HG03342 (cell line): ENCODE data around the gene PCYT2.

Source experiments
- ATAC-seq: cut with Tn5 transposase; IDR thresholded peaks from one replicate; pipeline ENCODE4 v1.9.1; 2021; ENCODE audit warnings: mild to moderate bottlenecking, moderate library complexity; ENCODE audit not compliant: unreplicated experiment

Gene PCYT2

DNA sequence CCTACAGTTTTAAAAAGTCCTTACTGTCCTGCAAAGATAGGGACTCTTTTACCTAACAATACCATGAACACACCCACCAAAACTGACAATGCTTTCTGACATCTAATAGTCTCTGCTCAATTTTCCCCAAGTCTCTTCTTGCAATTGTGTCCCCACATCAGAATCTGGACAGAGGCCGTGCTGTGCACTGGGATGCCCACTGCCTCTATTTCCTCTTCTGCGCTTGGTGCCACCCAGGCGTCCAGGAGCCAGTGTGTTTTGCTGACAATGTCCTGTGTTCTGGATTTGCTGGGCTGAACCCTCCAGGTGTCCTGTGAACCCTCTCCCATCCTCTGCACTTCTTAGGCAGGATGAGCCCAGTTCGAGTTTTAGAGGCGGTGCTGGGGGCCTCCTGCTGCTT lies 33.6 kb downstream of the PCYT2 start:
- no peak for ATAC-seq

DNA sequence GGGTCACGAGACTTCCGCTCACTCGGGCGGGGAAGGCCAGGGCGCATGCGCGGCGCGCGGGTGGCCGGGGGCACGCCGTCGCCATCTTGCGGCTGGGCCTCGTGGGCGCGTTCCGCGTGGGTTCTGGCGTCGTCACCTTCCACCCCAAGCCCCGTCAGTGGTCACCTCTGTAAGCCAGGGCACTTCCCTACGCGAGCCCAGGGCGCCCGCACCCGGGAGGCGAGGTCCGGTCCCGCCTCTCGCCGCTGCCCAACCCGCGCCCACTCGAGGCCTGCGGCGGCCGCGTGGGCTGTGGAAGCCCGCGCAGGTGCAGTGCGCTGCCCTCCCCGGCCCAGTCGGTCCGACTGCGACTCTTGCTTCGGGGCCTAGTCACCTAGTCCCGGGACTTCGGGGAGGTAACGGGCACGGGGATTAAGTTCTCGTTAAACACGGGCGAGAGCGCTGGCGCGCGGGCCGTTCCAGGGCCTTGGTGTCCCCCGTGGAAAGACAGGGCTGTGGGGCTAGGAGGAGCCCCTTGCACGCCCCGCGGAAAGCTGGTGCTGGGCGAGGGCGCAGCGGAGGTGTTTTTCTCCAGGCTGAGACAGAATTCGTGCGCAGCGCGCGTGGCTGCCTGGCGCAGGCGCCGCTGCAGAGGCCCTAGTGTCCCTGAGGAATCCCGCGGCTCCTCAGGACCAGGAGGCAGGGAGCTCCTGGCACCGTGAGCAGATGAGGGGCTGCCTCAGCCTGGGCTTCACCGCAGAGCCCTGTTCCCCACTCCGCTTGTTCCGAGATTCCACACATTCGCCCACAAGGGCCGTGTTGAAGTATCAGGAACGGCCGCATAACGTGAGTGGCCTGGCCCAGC lies 39.6 kb downstream of the PCYT2 start:
- ATAC-seq = no peak

DNA sequence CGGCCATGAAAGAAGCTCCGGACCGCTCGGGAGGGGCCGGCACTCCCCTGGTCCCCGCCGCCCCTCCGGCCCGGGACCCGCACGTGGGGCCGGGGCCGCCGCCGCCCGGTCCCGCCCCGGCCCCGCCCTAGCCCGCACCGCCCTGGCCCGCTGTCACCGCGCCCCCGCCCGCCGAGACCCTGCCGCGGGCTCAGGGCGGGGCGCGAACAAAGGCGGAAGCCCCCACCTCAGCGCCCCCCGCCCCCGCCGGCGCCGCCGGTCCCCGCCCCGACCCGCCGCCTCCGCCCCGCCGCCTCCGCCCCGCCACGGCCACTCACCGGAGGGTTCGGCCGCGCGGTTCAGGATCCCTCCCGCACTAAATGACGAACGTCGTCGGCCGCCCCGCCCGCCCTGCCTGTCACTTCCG lies 40.2 kb downstream of the PCYT2 start, which contains the start of gene ARHGDIA:
ARHGDIA (minus strand) TSS at position 357 of the 406 bp plus-strand sequence. CDS start 1,407 bp downstream, outside the sequence.
- ATAC-seq = no peak

GRCh38 chr17:81870131-81870980 lies 40.8 kb downstream of the PCYT2 start:
- no peak for ATAC-seq

DNA sequence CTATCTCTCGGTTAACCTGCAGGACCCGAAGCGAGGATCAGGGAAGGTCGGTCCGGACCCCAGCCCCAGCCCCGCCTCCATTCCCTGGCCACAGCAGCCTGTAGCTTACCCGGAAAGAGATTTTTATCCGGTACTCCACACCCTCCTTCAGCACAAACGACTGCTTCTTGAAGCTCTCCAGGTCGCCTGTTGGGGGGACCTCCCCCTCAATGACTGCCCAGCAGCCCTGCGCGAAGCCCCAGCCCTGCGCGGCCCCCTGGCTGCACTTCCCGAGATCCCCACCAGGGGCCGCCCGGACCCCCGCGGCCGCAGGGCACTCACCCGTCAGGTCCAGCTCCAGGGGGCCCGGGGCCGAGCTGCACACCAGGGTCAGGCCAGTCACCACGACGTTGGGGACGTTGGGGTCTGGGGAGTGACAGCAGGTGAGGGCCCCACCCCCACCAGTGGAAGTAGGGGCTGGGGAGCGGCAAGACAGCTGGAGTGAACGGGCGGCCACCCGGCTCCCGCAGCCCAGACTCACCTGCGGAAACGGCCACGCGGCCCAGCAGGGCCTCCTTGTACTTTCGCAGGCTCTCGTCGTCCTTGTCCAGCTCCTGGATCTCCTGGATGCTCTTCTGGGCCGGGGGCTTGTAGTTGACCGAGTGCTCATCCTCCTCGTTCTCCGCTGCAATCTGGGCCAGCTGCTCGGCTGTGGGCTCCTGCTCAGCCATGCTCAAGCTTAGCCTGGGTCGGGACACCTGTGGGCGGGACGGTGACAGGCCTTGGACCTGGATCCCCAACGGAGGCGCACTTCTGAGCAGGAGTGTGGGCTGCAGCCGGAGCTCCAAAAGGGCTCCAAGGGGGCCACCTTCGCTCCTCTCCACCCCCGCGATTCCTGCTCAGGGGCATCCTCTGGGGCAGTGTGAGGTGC lies 41.7 kb downstream of the PCYT2 start:
- no peak for ATAC-seq

DNA sequence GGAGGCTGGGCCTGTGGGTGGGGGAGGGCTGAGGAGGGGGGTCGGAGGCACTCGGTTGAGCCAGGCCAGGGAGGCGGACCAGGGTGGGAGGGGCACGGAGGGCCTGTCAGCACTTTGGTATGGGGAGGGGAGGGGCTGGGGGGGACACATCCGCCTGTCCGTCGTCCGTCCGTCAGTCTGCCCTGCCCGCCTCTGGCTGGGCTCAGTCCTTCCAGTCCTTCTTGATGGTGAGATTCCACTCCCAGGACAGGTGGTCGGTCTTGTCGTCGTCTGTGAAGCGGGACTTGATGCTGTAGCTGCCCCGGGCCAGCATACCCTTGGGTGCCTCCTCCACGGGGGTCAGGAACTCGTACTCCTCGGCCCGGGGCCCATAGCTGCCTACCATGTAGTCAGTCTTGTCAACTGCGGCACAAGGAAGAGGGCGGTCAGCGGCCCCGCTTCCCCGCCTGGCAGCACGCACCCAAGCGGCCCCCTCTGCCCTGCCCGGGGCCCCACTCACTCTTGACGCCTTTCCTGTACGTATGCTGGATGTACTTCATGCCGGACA lies 42.5 kb downstream of the PCYT2 start:
- no peak for ATAC-seq

- ATAC-seq = no peak
These were observed 43.1 kb downstream of the PCYT2 start for GRCh38 chr17:81867991-81868673.

GRCh38 chr17:81867170-81867990 lies 43.8 kb downstream of the PCYT2 start:
- no peak for ATAC-seq

- ATAC-seq = no peak
These were observed 44.6 kb downstream of the PCYT2 start for GRCh38 chr17:81866440-81867169.

DNA sequence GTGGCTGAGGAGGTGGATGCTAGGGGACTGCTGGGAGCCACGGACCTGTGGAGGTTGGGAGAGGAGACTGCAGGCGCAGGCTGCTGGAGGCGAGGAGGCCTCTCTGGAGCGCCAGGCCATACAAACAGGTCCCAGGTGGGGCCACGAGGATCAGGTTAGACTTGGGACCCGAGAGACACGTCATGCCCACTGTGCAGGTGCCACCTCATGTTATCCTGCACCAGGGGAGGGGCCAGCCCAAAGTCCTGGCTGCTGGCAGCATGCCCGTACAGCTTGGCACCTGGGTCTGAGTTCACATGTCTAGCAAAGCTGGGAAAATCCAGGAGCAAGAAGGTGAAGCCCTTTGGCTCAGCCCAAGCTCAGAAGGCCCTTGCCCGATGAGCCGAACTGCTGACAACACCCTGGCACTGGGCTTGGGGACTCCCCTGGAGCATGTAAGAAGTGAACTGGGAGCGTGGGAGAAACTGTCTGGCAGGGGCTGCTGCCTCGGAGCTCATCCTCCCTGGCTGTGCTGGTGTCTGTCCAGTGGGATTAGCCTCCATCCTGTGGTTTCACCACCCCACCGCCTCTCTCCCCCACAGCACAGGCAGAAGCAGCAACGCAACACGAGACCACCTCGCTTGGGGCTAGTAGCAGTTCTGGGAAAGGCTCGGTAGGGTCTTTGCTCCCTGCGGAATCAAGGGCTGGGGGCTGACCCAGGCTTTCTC lies 45.3 kb downstream of the PCYT2 start:
- no peak for ATAC-seq

DNA sequence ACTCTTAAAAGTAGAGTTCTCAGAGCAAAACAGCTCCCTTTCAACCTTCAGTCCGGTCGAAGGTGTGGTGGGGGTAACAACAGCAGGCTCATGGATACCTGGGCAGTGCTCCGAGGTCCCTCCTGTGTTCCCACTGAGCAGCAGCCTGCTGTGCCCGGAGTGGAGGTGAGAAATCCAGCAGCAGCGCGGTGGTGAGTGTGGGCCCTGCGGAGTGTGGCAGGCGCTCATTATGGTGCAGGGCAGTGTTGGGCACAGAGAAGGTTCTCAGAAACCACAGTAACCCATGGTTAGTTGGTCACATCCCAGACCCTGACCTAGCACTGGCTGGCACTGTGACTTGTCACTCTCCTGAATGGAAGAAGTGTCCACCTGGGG lies 45.9 kb downstream of the PCYT2 start:
- ATAC-seq = no peak

DNA sequence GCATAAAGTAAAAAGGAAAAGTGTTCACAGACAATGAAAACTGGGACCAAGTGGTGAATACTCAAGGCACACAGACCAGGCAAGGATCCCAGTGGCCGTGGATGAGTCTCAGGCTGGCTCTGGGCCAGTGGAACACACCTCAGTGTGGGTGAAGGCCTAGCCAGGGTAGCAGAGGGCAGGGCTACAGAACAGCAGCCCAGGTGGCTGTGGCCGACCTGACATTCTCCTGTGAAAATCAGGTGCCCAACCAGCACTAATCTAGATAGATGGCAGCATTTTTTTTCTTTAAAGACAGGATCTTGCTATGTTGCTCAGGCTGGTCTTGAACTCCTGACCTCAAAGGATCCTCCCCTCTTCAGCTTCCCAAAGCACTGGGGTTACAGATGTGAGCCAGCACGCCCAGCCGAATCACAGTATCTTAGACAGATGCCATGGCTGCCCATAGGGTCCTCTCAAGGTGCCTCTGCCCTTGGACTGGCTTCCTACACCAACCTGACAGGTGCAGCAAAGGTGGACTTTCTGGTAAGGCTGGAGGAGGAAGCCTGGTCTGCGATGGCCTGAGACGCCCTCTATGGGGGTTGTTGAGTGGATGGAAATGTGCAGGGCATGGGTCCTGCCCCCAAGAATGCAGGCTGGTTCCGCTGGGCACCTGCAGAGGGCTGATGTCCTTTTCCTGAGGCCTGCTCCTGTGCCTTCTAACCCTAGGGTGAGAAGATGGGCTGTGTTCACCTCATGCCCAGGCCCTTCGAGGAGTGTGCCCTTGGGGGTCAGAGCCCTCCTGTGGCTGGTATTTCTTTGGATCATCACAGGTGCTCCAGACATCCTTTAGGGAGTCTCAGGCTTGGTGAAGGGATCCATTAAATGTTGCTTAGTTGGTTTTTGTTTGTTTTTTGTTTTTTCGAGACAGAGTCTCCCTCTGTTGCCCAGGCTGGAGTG lies 47.1 kb downstream of the PCYT2 start:
- ATAC-seq = no peak

GRCh38 chr17:81863123-81863675 lies 48.0 kb downstream of the PCYT2 start:
- ATAC-seq = no peak

DNA sequence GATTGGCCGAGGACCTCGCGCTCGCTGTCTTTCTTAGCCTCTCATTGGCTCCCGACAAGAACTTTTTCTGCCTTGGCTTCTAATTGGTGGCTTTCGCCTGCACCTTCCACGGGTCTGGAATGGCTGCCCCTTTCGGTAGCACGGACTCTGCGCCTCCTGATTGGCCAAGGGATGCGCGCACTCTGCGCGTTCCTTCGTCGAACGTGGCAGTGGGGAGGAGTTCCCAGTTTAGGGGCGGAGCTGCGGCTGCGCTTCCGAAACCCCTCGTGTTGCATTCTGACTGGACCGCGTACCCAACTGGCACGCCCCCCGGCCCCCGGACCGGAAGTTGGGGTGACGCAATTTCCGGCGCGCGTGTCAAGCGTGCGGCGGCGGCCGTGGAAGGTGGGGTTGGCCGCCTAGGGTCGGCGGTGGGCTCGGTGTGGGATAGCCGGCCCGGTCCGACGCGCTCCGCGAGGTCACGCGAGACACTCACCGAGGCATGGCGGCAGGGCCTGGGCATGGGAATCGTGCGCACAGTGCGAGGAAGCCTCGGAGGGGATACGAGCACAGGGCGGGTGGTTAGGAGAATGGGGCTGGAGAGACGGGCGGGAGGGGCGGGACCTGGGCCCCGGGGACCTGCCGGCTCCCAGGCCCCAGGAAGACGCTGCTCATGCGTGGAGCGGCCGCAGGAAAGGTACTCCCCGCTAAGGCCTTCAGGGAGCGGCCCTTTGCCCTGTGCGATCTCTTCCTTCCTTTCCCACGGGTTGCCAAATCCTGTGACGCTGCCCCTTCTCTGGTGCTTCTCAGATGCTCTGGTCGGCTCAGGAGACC lies 50.2 kb downstream of the PCYT2 start:
- ATAC-seq = peak; percentile 73

GRCh38 chr17:81859906-81860755 lies 51.1 kb downstream of the PCYT2 start, which contains the start of gene P4HB:
Gene P4HB, minus strand, starts transcription at chr17:81860535. Its CDS starts 64 bp downstream, at chr17:81860471.
- ATAC-seq = no peak
